K562 (cell line): ENCODE results near the gene HIRIP3. TPM values are rescaled to one million over a fixed set of nuclear protein-coding genes. Genes with fewer than 3 reads are reported as not detected.
A peak's percentile ranks its signal among the peaks of the same experiment; 100 is the strongest.

Source experiments
- CBX3 ChIP-seq, 2 experiments: IDR thresholded peaks; 1 replicate in 1 of 2; 2 replicates in 1 of 2; pipeline ENCODE4 v1.6.1; 2012; ENCODE audit warnings: inconsistent platforms in 2 of 2, low read length in 2 of 2, borderline replicate concordance in 1 of 2, control low read depth in 1 of 2
- FOXK2 ChIP-seq, 2 experiments: fragments of 450-650 bp; IDR thresholded peaks in 1 of 2; conservative IDR thresholded peaks in 1 of 2; 2 replicates each; pipeline ENCODE4 v1.6.1; 2016; ENCODE audit warnings: low read depth in 2 of 2, mild to moderate bottlenecking in 1 of 2
- PHB ChIP-seq: fragments of 250-450 bp; sonication (Bioruptor Pico); IDR thresholded peaks from 2 replicates; pipeline ENCODE4 v1.5.0; 2021
- SAFB2 ChIP-seq: fragments of 200-400 bp; formaldehyde crosslinking; IDR thresholded peaks from 2 replicates; pipeline ENCODE4 v1.6.1; 2018; ENCODE audit warnings: borderline replicate concordance, low read length, low read depth, moderate library complexity; ENCODE audit not compliant: severe bottlenecking
- ZFX ChIP-seq: sonication (generic); formaldehyde crosslinking; IDR thresholded peaks from 2 replicates; pipeline ENCODE4 v1.8.0; 2022; ENCODE audit warnings: mild to moderate bottlenecking, missing genetic modification reagents, moderate library complexity
- ZNF76 ChIP-seq: fragments of 250-450 bp; sonication (Bioruptor Pico); IDR thresholded peaks from 2 replicates; pipeline ENCODE4 v1.4.0; 2020; ENCODE audit warnings: mild to moderate bottlenecking, moderate library complexity, borderline replicate concordance
- polyA plus RNA-seq, 8 experiments: library from polyadenylated mRNA; depleted of rRNA in 4 of 8; stranded (reverse) in 5 of 8; unstranded in 3 of 8; fragments of >200 nt; fragmentation: Nextera tagmentation in 2 of 8; fragmentation: Illumina TruSeq in 1 of 8; extraction: Ambion mirVana in 2 of 8; extraction: Trizol in 1 of 8; gene quantifications; 2 replicates each; pipeline versions ENCODE4 v1.2.1 to v1.2.3, GENCODE V29; 2011 to 2014; ENCODE audit warnings: inconsistent platforms in 1 of 8, missing spikeins in 1 of 8
- total RNA-seq, 7 experiments: library from RNA; depleted of rRNA in 6 of 7; stranded (reverse); fragments of >200 nt in 6 of 7; fragmentation: Illumina TruSeq in 2 of 7; extraction: Trizol in 2 of 7; gene quantifications; 2 replicates each; pipeline versions ENCODE4 v1.2.1 to v1.2.3, GENCODE V29; 2011 to 2021; ENCODE audit warnings: low replicate concordance in 1 of 7
- TF ChIP-seq, protein P1 (sequence below), 2 experiments: fragments of 450-650 bp in 1 of 2; sonication (generic) in 1 of 2; formaldehyde crosslinking in 1 of 2; IDR thresholded peaks; 2 replicates each; pipeline versions ENCODE4 v1.7.1 to v1.9.0; 2016 to 2022; ENCODE audit warnings: inconsistent platforms in 1 of 2, mild to moderate bottlenecking in 1 of 2, missing genetic modification reagents in 1 of 2
- TF ChIP-seq, protein P2 (sequence below): sonication (generic); formaldehyde crosslinking; IDR thresholded peaks from 2 replicates; pipeline ENCODE4 v1.8.0; 2022; ENCODE audit warnings: mild to moderate bottlenecking, missing genetic modification reagents
- TF ChIP-seq, protein P3 (sequence below): fragments of 250-450 bp; sonication (Bioruptor Pico); IDR thresholded peaks from 2 replicates; pipeline ENCODE4 v1.8.0; 2022; ENCODE audit warnings: moderate library complexity, mild to moderate bottlenecking, inconsistent platforms

Gene HIRIP3
- total and polyA plus RNA-seq, 9 of the 15 experiments (the other 6 are each of a cell fraction or from before 2014, with no cell fraction given), result 3.3 to 38.2 (median 18.2) TPM

DNA sequence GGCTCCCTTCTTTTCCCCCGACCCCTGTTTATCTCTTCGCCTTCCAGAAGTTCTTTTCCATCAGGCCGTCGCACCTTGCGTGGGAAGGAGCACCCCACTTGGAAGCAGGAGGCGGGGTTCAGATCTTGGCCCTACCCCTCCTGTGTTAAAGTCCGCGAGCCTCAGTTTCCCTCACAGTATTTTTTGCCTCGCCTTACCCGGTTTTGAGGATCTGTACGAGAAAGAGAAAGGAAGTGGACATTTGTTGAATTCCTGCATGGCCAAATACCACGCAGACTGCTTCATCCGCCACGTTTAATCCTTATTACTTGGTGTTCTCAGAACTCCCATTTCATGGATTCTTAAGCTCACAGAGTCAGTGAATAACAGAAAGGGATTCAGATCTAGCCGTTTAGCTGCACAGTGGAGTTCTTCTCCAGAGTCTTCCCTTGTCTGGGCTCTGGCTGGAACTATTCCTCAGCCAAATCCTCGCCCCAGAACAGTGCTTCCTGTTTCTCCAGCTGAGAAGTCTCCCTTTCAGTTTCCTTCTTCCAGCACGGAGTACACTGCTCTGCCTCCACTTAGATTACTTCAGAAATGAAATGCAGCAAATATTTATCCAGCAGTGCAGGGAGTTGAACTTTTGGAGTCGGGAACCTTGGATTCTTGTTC lies 32.9 kb downstream of the HIRIP3 start (continued):
- TF ChIP-seq, protein P1, sequence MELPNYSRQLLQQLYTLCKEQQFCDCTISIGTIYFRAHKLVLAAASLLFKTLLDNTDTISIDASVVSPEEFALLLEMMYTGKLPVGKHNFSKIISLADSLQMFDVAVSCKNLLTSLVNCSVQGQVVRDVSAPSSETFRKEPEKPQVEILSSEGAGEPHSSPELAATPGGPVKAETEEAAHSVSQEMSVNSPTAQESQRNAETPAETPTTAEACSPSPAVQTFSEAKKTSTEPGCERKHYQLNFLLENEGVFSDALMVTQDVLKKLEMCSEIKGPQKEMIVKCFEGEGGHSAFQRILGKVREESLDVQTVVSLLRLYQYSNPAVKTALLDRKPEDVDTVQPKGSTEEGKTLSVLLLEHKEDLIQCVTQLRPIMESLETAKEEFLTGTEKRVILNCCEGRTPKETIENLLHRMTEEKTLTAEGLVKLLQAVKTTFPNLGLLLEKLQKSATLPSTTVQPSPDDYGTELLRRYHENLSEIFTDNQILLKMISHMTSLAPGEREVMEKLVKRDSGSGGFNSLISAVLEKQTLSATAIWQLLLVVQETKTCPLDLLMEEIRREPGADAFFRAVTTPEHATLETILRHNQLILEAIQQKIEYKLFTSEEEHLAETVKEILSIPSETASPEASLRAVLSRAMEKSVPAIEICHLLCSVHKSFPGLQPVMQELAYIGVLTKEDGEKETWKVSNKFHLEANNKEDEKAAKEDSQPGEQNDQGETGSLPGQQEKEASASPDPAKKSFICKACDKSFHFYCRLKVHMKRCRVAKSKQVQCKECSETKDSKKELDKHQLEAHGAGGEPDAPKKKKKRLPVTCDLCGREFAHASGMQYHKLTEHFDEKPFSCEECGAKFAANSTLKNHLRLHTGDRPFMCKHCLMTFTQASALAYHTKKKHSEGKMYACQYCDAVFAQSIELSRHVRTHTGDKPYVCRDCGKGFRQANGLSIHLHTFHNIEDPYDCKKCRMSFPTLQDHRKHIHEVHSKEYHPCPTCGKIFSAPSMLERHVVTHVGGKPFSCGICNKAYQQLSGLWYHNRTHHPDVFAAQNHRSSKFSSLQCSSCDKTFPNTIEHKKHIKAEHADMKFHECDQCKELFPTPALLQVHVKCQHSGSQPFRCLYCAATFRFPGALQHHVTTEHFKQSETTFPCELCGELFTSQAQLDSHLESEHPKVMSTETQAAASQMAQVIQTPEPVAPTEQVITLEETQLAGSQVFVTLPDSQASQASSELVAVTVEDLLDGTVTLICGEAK (IDR thresholded peaks at IDR 0.05), result no peak; the same call in 1 of the 2 replicates
- TF ChIP-seq, protein P1 (CRISPR knock-in tag; IDR thresholded peaks at IDR 0.05), result no peak
- TF ChIP-seq ZFX (CRISPR knock-in tag), result peak; percentile 8; the same call in 1 of the 2 replicates
- TF ChIP-seq FOXK2 (conservative IDR thresholded peaks at IDR 0.05 in 1 of 2, IDR thresholded peaks at IDR 0.05 in 1 of 2; ENCODE audit: low read depth in 2 of 2), result 0 out of 4 replicates have a peak, but pooled peaks of 1 of the 2 experiments have one; percentile 22
- TF ChIP-seq CBX3 (IDR thresholded peaks at IDR 0.05; ENCODE audit: borderline replicate concordance in 1 of 2, low read length in 2 of 2), result no peak
- TF ChIP-seq, protein P2, sequence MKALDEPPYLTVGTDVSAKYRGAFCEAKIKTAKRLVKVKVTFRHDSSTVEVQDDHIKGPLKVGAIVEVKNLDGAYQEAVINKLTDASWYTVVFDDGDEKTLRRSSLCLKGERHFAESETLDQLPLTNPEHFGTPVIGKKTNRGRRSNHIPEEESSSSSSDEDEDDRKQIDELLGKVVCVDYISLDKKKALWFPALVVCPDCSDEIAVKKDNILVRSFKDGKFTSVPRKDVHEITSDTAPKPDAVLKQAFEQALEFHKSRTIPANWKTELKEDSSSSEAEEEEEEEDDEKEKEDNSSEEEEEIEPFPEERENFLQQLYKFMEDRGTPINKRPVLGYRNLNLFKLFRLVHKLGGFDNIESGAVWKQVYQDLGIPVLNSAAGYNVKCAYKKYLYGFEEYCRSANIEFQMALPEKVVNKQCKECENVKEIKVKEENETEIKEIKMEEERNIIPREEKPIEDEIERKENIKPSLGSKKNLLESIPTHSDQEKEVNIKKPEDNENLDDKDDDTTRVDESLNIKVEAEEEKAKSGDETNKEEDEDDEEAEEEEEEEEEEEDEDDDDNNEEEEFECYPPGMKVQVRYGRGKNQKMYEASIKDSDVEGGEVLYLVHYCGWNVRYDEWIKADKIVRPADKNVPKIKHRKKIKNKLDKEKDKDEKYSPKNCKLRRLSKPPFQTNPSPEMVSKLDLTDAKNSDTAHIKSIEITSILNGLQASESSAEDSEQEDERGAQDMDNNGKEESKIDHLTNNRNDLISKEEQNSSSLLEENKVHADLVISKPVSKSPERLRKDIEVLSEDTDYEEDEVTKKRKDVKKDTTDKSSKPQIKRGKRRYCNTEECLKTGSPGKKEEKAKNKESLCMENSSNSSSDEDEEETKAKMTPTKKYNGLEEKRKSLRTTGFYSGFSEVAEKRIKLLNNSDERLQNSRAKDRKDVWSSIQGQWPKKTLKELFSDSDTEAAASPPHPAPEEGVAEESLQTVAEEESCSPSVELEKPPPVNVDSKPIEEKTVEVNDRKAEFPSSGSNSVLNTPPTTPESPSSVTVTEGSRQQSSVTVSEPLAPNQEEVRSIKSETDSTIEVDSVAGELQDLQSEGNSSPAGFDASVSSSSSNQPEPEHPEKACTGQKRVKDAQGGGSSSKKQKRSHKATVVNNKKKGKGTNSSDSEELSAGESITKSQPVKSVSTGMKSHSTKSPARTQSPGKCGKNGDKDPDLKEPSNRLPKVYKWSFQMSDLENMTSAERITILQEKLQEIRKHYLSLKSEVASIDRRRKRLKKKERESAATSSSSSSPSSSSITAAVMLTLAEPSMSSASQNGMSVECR (CRISPR knock-in tag), result peak; percentile 62; the same call in 1 of the 2 replicates
- TF ChIP-seq SAFB2, result no peak
- TF ChIP-seq, protein P3, sequence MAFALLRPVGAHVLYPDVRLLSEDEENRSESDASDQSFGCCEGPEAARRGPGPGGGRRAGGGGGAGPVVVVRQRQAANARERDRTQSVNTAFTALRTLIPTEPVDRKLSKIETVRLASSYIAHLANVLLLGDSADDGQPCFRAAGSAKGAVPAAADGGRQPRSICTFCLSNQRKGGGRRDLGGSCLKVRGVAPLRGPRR, result peak; percentile 64; the same call in 1 of the 2 replicates
- peak; percentile 69; the same call in 1 of the 2 replicates for TF ChIP-seq PHB (CRISPR knock-in tag)
- 0 out of 2 replicates have a peak, but pooled peaks have one; percentile 19 for TF ChIP-seq ZNF76 (CRISPR knock-in tag)
